Endothelial cell of umbilical vein (primary cell): ENCODE results near the gene CRABP1. TPM values are rescaled to one million over a fixed set of nuclear protein-coding genes. Genes with fewer than 3 reads are reported as not detected.

Source experiments
- BruUV-seq: library from RNA; stranded (reverse); fragments of 400-500 nt; replicated peaks from 2 replicates; lab custom pipeline; 2021; lab: Mats Ljungman, UMichigan
- CTCF ChIA-PET: fragments of 300-600, 350-600 bp; sonication (Branson Sonifier 250); formaldehyde crosslinking; loops from one replicate; lab custom pipeline; 2021; ENCODE audit warnings: antibody characterized with exemption, inconsistent platforms; lab: Charles Lee
- POLR2A ChIA-PET: fragments of 300-600, 350-600 bp; sonication (Branson Sonifier 250); formaldehyde crosslinking; loops from one replicate; lab custom pipeline; 2021; ENCODE audit warnings: antibody characterized with exemption, inconsistent platforms; lab: Charles Lee
- DNase-seq: peaks from one replicate; pipeline ENCODE4 v3.0.0-alpha.2; 2011; ENCODE audit warnings: low read depth, low spot score
- FAIRE-seq: peaks from 2 replicates; lab custom pipeline; 2011; peaks lifted over from hg19 to GRCh38; lab: Jason Lieb, UNC
- H2AFZ ChIP-seq: 2 replicates; pipeline ENCODE4 v1.6.0; 2012; ENCODE audit warnings: low read depth, low read length, control low read depth, inconsistent platforms
- H3K27ac ChIP-seq: 2 replicates; pipeline ENCODE4 v1.5.1; 2011; ENCODE audit warnings: low read depth, mild to moderate bottlenecking, control low read depth, low read length, moderate library complexity; ENCODE audit not compliant: insufficient read depth
- H3K27me3 ChIP-seq, 2 experiments: 2 replicates each; pipeline versions ENCODE4 v1.6.0 to v1.6.1; 2011; ENCODE audit warnings: low read length in 2 of 2, mixed read lengths in 1 of 2; ENCODE audit not compliant: control insufficient read depth in 2 of 2, insufficient read depth in 2 of 2
- H3K36me3 ChIP-seq, 2 experiments: 2 replicates in 1 of 2; 3 replicates in 1 of 2; pipeline ENCODE4 v1.5.1; 2011; ENCODE audit warnings: low read length in 2 of 2, mild to moderate bottlenecking in 1 of 2, moderate library complexity in 1 of 2; ENCODE audit not compliant: control insufficient read depth in 2 of 2, insufficient read depth in 2 of 2; ENCODE audit errors: extremely low read depth in 1 of 2
- H3K4me1 ChIP-seq: 3 replicates; pipeline ENCODE4 v1.5.1; 2011; ENCODE audit warnings: mild to moderate bottlenecking, low read length; ENCODE audit not compliant: control insufficient read depth, insufficient read depth; ENCODE audit errors: extremely low read depth
- H3K4me2 ChIP-seq: 2 replicates; pipeline ENCODE4 v1.6.1; 2011; ENCODE audit warnings: low read length, control low read depth, mixed read lengths; ENCODE audit not compliant: insufficient read depth
- H3K4me3 ChIP-seq, 3 experiments: fragments of 200-600 bp in 1 of 3; sonication (generic), shearing (Covaris generic) in 1 of 3; replicated peaks in 1 of 3; 2 replicates each; pipeline ENCODE4 v1.5.1; 2011 to 2016; ENCODE audit warnings: control low read depth in 3 of 3, low read length in 3 of 3, mild to moderate bottlenecking in 2 of 3, inconsistent platforms in 1 of 3, low read depth in 1 of 3, moderate library complexity in 1 of 3; ENCODE audit not compliant: insufficient read depth in 1 of 3
- H3K79me2 ChIP-seq: 2 replicates; pipeline ENCODE4 v1.6.0; 2012; ENCODE audit warnings: low read length, inconsistent platforms; ENCODE audit not compliant: control insufficient read depth, insufficient read depth
- H3K9ac ChIP-seq: replicated peaks from 2 replicates; pipeline ENCODE3; 2011; ENCODE audit warnings: low read length, control low read depth; ENCODE audit not compliant: insufficient read depth; ENCODE audit errors: extremely low read depth
- H3K9me1 ChIP-seq: replicated peaks from 3 replicates; pipeline ENCODE4 v1.6.0; 2011; ENCODE audit warnings: mild to moderate bottlenecking, low read length; ENCODE audit not compliant: control insufficient read depth, insufficient read depth; ENCODE audit errors: extremely low read depth
- H3K9me3 ChIP-seq: replicated peaks from 2 replicates; pipeline ENCODE4 v1.5.1; 2012; ENCODE audit warnings: low read length, inconsistent platforms; ENCODE audit not compliant: control insufficient read depth, insufficient read depth
- H4K20me1 ChIP-seq: replicated peaks from 2 replicates; pipeline ENCODE3; 2011; ENCODE audit warnings: mild to moderate bottlenecking, low read length; ENCODE audit not compliant: control insufficient read depth, insufficient read depth; ENCODE audit errors: extremely low read depth
- CTCF ChIP-seq, 2 donors: IDR thresholded peaks; 1 replicate in 1 of 2; 2 replicates in 1 of 2; pipeline ENCODE4 v1.5.1; 2011; ENCODE audit warnings: low read length in 2 of 2, mild to moderate bottlenecking in 2 of 2, moderate library complexity in 2 of 2, control low read depth in 1 of 2, inconsistent platforms in 1 of 2, low read depth in 1 of 2; ENCODE audit not compliant: insufficient read depth in 1 of 2; ENCODE audit errors: extremely low read depth in 1 of 2
- EZH2 ChIP-seq: IDR thresholded peaks from 2 replicates; pipeline ENCODE4 v1.6.1; 2012; ENCODE audit warnings: borderline replicate concordance, low read depth, mild to moderate bottlenecking, moderate library complexity, low read length, inconsistent platforms; ENCODE audit not compliant: severe bottlenecking
- FOS ChIP-seq: IDR thresholded peaks from 2 replicates; pipeline ENCODE4 v1.6.1; 2011; ENCODE audit warnings: mild to moderate bottlenecking, low read length, moderate library complexity, borderline replicate concordance; ENCODE audit not compliant: insufficient read depth
- GATA2 ChIP-seq: IDR thresholded peaks from 2 replicates; pipeline ENCODE4 v1.7.0; 2011; ENCODE audit warnings: low read depth, mild to moderate bottlenecking, moderate library complexity, mixed read lengths, low read length; ENCODE audit not compliant: insufficient read length, insufficient read depth
- JUN ChIP-seq: IDR thresholded peaks from 2 replicates; pipeline ENCODE4 v1.6.1; 2011; ENCODE audit warnings: borderline replicate concordance, low read depth; ENCODE audit not compliant: insufficient read length, insufficient read depth
- POLR2A ChIP-seq: IDR thresholded peaks from 2 replicates; pipeline ENCODE4 v1.6.1; 2012; ENCODE audit warnings: low read depth, mild to moderate bottlenecking, control low read depth, low read length
- POLR2AphosphoS5 ChIP-seq: IDR thresholded peaks from 2 replicates; pipeline ENCODE4 v1.6.1; 2012; ENCODE audit warnings: low read depth, mild to moderate bottlenecking, control low read depth, low read length, moderate library complexity; ENCODE audit not compliant: insufficient read depth
- dilution Hi-C: fragments of 300-500 bp; cut with MboI; formaldehyde crosslinking; loops from one replicate; pipeline ENCODE4 v1.15.0; 2019; ENCODE audit warnings: low sequenced_read_pairs; ENCODE audit not compliant: extremely low pct_ligation_motif_present
- intact Hi-C: fragments of 100-400 bp; cut with micrococcal nuclease; formaldehyde crosslinking; loops from one replicate; pipeline ENCODE4 v1.10.0; 2022
- polyA plus RNA-seq, 4 experiments: library from polyadenylated mRNA; depleted of rRNA in 3 of 4; stranded (reverse) in 3 of 4; unstranded in 1 of 4; fragments of >200 nt; gene quantifications; 2 replicates each; pipeline versions ENCODE4 v1.2.1 to v1.2.3, GENCODE V29; 2011 to 2012; ENCODE audit warnings: missing spikeins in 1 of 4
- total RNA-seq: library from RNA; stranded (reverse); gene quantifications from 2 replicates; pipeline ENCODE4 v1.2.3, GENCODE V29; 2021

Gene CRABP1
- total and polyA plus RNA-seq, 2 donors (not counting 3 experiments of a cell fraction or from before 2014, with no cell fraction given), result 0.11 TPM; not detected in 1

- Histone ChIP-seq H3K4me1 (peaks cover 3% of the 10 kb centered on the region), H2AFZ (no peak overlapping the region), H3K4me3 (no peak overlapping the region), H3K9me1 (no peaks in the 10 kb centered on the region), H3K9ac (no peak overlapping the region), H3K27me3 (peaks cover 56 to 69% of the 10 kb centered on the region in 2 experiments), H3K36me3 (no peaks in the 10 kb centered on the region), H3K27ac (no peak overlapping the region), H3K9me3 (no peaks in the 10 kb centered on the region), H3K79me2 (no peaks in the 10 kb centered on the region), H3K4me2 (no peak overlapping the region), H4K20me1 (no peaks in the 10 kb centered on the region)
- ChIA-PET POLR2A (no interaction called here), CTCF (interaction anchor here (1.4 kb wide), 1 partner anchor 80 kb away, joined by 3 read pairs; no protein-coding TSS in a partner anchor)
- TF ChIP-seq JUN (no peak), POLR2AphosphoS5 (no peak), EZH2 (no peak), FOS (no peak), GATA2 (no peak), CTCF (IDR thresholded peaks at IDR 0.05; ENCODE audit: extremely low read depth in 1 of 2, insufficient read depth in 1 of 2, low read depth in 1 of 2, low read length in 2 of 2) (no peak), POLR2A (no peak)
- no TSS peak for BruUV-seq
- intact Hi-C loops, result no loop called here
- DNase-seq (no peak), FAIRE-seq (no peak)
- dilution Hi-C loops, result no loop called here
Measured at GRCh38 chr15:78343276-78344060, 3.3 kb downstream of the CRABP1 start.
